DND-41 (cell line): Measurements from ENCODE around the gene TSPAN17.

Experiments used
- CTCF ChIP-seq: IDR thresholded peaks from 2 replicates; pipeline ENCODE4 v1.5.1; 2012; ENCODE audit warnings: borderline replicate concordance, low read length, moderate library complexity, mild to moderate bottlenecking; ENCODE audit not compliant: poor library complexity, severe bottlenecking; ENCODE audit errors: extremely low read depth
- EZH2 ChIP-seq: IDR thresholded peaks from 3 replicates; pipeline ENCODE4 v1.6.1; 2012; ENCODE audit warnings: borderline replicate concordance, low read depth, mild to moderate bottlenecking, moderate library complexity, low read length, inconsistent platforms; ENCODE audit not compliant: severe bottlenecking

- TF ChIP-seq CTCF (no peak), EZH2 (no peak)
Observed at GRCh38 chr5:176671890-176672747, 24.8 kb downstream of the TSPAN17 start.
